SK-N-SH (cell line): Measurements from ENCODE around the gene CDS1.

Experiments used
- POLR2AphosphoS5 ChIP-seq: IDR thresholded peaks from 2 replicates; pipeline ENCODE4 v1.6.1; 2012; ENCODE audit warnings: low read depth, low read length
- RAD21 ChIP-seq: IDR thresholded peaks from 2 replicates; pipeline ENCODE4 v1.6.1; 2012; ENCODE audit warnings: mild to moderate bottlenecking, low read length
- TF ChIP-seq, protein P1 (sequence below): IDR thresholded peaks from 2 replicates; pipeline ENCODE4 v1.4.0; 2012; ENCODE audit warnings: low read depth

DNA sequence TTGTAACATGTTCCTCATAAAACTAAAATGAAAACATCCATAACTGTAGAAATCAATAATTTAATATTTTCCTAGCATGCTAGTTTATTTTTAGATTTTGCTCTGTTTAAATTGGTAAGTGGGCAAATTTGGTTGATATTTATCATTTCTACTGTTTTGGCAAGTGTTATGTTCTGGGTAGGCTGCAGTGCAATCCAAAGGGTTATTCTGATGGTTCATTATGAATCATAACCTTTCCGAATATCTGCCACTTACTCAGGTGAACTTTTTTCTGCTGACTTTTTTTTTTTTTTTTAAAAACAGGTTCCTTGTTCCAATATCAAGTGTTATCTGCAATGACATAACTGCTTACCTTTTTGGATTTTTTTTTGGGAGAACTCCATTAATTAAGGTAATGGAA is 52.0 kb downstream of the CDS1 start:
- no peak for TF ChIP-seq POLR2AphosphoS5
- TF ChIP-seq, protein P1, sequence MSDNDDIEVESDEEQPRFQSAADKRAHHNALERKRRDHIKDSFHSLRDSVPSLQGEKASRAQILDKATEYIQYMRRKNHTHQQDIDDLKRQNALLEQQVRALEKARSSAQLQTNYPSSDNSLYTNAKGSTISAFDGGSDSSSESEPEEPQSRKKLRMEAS = no peak
- no peak for TF ChIP-seq RAD21
